K562 (cell line): Measurements from ENCODE around the gene TEX48. TPM values are rescaled to one million over a fixed set of nuclear protein-coding genes. Genes with fewer than 3 reads are reported as not detected.
A peak's percentile ranks its signal among the peaks of the same experiment; 100 is the strongest.

Source experiments
- ATAC-seq: fragments of 200-7000 bp; cut with Tn5 transposase; 3 replicates; pipeline ENCODE4 v1.9.1; 2020; ENCODE audit warnings: moderate library complexity
- BruUV-seq: library from RNA; stranded (reverse); fragments of 400-500 nt; replicated peaks from 2 replicates; lab custom pipeline; 2021; lab: Mats Ljungman, UMichigan
- CTCF ChIA-PET: fragments of 300-600 bp; formaldehyde crosslinking; extraction: SDS; loops from one replicate; lab custom pipeline; 2021; ENCODE audit warnings: low intra/inter-chr PET ratio; lab: Yijun Ruan, JAX
- POLR2A ChIA-PET: fragments of 300-600, 350-650 bp; sonication (Branson Sonifier 250); formaldehyde crosslinking; extraction: SDS; loops from one replicate; lab custom pipeline; 2021; ENCODE audit warnings: antibody characterized with exemption, inconsistent platforms; lab: Yijun Ruan, JAX
- DNase-seq, 4 experiments: peaks; one replicate each; pipeline versions ENCODE4 v3.0.0 to v3.0.0-alpha.2; 2011 to 2018; ENCODE audit warnings: low spot score in 3 of 4, mixed read lengths in 3 of 4; ENCODE audit errors: extremely low read depth in 1 of 4
- FAIRE-seq: peaks from 2 replicates; lab custom pipeline; 2011; peaks lifted over from hg19 to GRCh38; lab: Jason Lieb, UNC
- H2AFZ ChIP-seq: 2 replicates; pipeline ENCODE4 v1.6.0; 2011; ENCODE audit warnings: low read depth, low read length, control low read depth, inconsistent platforms
- H3K27ac ChIP-seq: fragments of 200-600 bp; 3 replicates; pipeline ENCODE4 v1.8.0; 2011; ENCODE audit warnings: low read depth, mild to moderate bottlenecking, control low read depth, inconsistent platforms, low read length, moderate library complexity, mixed read lengths; ENCODE audit errors: extremely low read depth
- H3K27me3 ChIP-seq, 2 experiments: fragments of 300-600 bp in 1 of 2; 2 replicates in 1 of 2; 3 replicates in 1 of 2; pipeline versions ENCODE4 v1.6.0 to v1.8.0; 2011; ENCODE audit warnings: inconsistent platforms in 2 of 2, low read length in 2 of 2, mild to moderate bottlenecking in 1 of 2, mixed read lengths in 1 of 2, moderate library complexity in 1 of 2; ENCODE audit not compliant: control insufficient read depth in 2 of 2, insufficient read depth in 2 of 2
- H3K36me3 ChIP-seq: fragments of 300-600 bp; 3 replicates; pipeline ENCODE4 v1.8.0; 2011; ENCODE audit warnings: mild to moderate bottlenecking, low read length, inconsistent platforms; ENCODE audit not compliant: control insufficient read depth, insufficient read depth
- H3K4me1 ChIP-seq, 2 experiments: fragments of 200-600 bp in 1 of 2; replicated peaks in 1 of 2; 2 replicates in 1 of 2; 3 replicates in 1 of 2; pipeline versions ENCODE4 v1.5.1 to v1.8.0; 2011; ENCODE audit warnings: inconsistent platforms in 2 of 2, low read length in 2 of 2, mild to moderate bottlenecking in 1 of 2, mixed read lengths in 1 of 2, moderate library complexity in 1 of 2; ENCODE audit not compliant: control insufficient read depth in 2 of 2, insufficient read depth in 2 of 2
- H3K4me2 ChIP-seq: 2 replicates; pipeline ENCODE4 v1.6.1; 2011; ENCODE audit warnings: low read length, control low read depth, inconsistent platforms, mixed read lengths; ENCODE audit not compliant: insufficient read depth
- H3K4me3 ChIP-seq: fragments of 200-600 bp; sonication (generic), shearing (Covaris generic); 2 replicates; pipeline ENCODE4 v1.5.1; 2016; ENCODE audit warnings: control low read depth, inconsistent platforms
- H3K79me2 ChIP-seq: fragments of 200-600 bp; 3 replicates; pipeline ENCODE4 v1.8.0; 2011; ENCODE audit warnings: low read length, inconsistent platforms; ENCODE audit not compliant: control insufficient read depth, insufficient read depth
- H3K9ac ChIP-seq, 2 experiments: 2 replicates each; pipeline versions ENCODE4 v1.6.0 to v1.6.1; 2011; ENCODE audit warnings: low read depth in 2 of 2, low read length in 2 of 2, control low read depth in 1 of 2, inconsistent platforms in 1 of 2, mild to moderate bottlenecking in 1 of 2, mixed read lengths in 1 of 2; ENCODE audit not compliant: insufficient read depth in 1 of 2
- H3K9me1 ChIP-seq: one replicate; pipeline ENCODE4 v1.6.0; 2011; ENCODE audit warnings: inconsistent platforms, mild to moderate bottlenecking, low read length, moderate library complexity; ENCODE audit not compliant: control insufficient read depth, insufficient read depth
- H3K9me3 ChIP-seq: replicated peaks from 2 replicates; pipeline ENCODE4 v1.5.1; 2011; ENCODE audit warnings: low read depth, low read length, inconsistent platforms; ENCODE audit not compliant: control insufficient read depth, insufficient read depth
- H4K20me1 ChIP-seq: replicated peaks from 2 replicates; pipeline ENCODE4 v1.6.1; 2011; ENCODE audit warnings: low read length, inconsistent platforms, mixed read lengths; ENCODE audit not compliant: control insufficient read depth, insufficient read depth
- AFF1 ChIP-seq, 2 experiments: fragments of 450-650 bp; IDR thresholded peaks; 2 replicates each; pipeline ENCODE4 v1.6.1; 2018; ENCODE audit warnings: mild to moderate bottlenecking in 2 of 2, low read depth in 1 of 2; ENCODE audit not compliant: partially characterized antibody in 2 of 2
- CEBPB ChIP-seq: fragments of 450-650 bp; IDR thresholded peaks from 2 replicates; pipeline ENCODE4 v1.6.1; 2016; ENCODE audit warnings: missing genetic modification characterization, missing compliant biosample characterization
- HNRNPUL1 ChIP-seq: fragments of 200-400 bp; formaldehyde crosslinking; IDR thresholded peaks from 2 replicates; pipeline ENCODE4 v1.6.1; 2017; ENCODE audit warnings: low read length
- ZBTB8A ChIP-seq: fragments of 450-650 bp; IDR thresholded peaks from 2 replicates; pipeline ENCODE4 v1.6.1; 2018; ENCODE audit warnings: mild to moderate bottlenecking, moderate library complexity; ENCODE audit not compliant: partially characterized antibody
- ZNF766 ChIP-seq: fragments of 200-800 bp; sonication (Bioruptor generic); conservative IDR thresholded peaks from 2 replicates; pipeline ENCODE4 v1.6.1; 2016; ENCODE audit warnings: missing genetic modification characterization, missing compliant biosample characterization
- ZNF778 ChIP-seq: fragments of 450-650 bp; formaldehyde crosslinking; IDR thresholded peaks from 2 replicates; pipeline ENCODE4 v1.4.0; 2020; ENCODE audit warnings: mild to moderate bottlenecking, moderate library complexity
- WGBS: fragments of 100-300 bp; shearing (Covaris generic); methylation state at CpG from one replicate; pipeline ENCODE4 v1.1.6; 2016; ENCODE audit warnings: low coverage, mixed read lengths; ENCODE audit not compliant: insufficient coverage; ENCODE audit errors: missing lambda C conversion rate; 5-methylcytosine and 5-hydroxymethylcytosine counted together
- in situ Hi-C: fragments of 300-500 bp; cut with MboI; formaldehyde crosslinking; loops from 4 replicates; pipeline ENCODE4 v1.15.0; 2018; ENCODE audit warnings: inconsistent platforms, mixed read lengths
- intact Hi-C: fragments of 100-400 bp; cut with micrococcal nuclease; formaldehyde crosslinking; loops from 2 replicates; pipeline ENCODE4 v1.14.2; 2022
- polyA plus RNA-seq, 8 experiments: library from polyadenylated mRNA; depleted of rRNA in 4 of 8; stranded (reverse) in 5 of 8; unstranded in 3 of 8; fragments of >200 nt; fragmentation: Nextera tagmentation in 2 of 8; fragmentation: Illumina TruSeq in 1 of 8; extraction: Ambion mirVana in 2 of 8; extraction: Trizol in 1 of 8; gene quantifications; 2 replicates each; pipeline versions ENCODE4 v1.2.1 to v1.2.3, GENCODE V29; 2011 to 2014; ENCODE audit warnings: inconsistent platforms in 1 of 8, missing spikeins in 1 of 8
- total RNA-seq, 7 experiments: library from RNA; depleted of rRNA in 6 of 7; stranded (reverse); fragments of >200 nt in 6 of 7; fragmentation: Illumina TruSeq in 2 of 7; extraction: Trizol in 2 of 7; gene quantifications; 2 replicates each; pipeline versions ENCODE4 v1.2.1 to v1.2.3, GENCODE V29; 2011 to 2021; ENCODE audit warnings: low replicate concordance in 1 of 7
- TF ChIP-seq, protein P1 (sequence below): sonication (generic); formaldehyde crosslinking; IDR thresholded peaks from 2 replicates; pipeline ENCODE4 v1.8.1; 2022; ENCODE audit warnings: missing genetic modification reagents
- TF ChIP-seq, protein P2 (sequence below): fragments of 450-650 bp; IDR thresholded peaks from 2 replicates; pipeline ENCODE4 v1.6.1; 2016

TEX48 gene
- total and polyA plus RNA-seq, 9 of the 15 experiments (the other 6 are each of a cell fraction or from before 2014, with no cell fraction given) = not detected

GRCh38 chr9:114655689-114656088 lies 26.3 kb downstream of the TEX48 start:
- H3K9ac ChIP-seq = no peak overlapping the region
- ChIA-PET CTCF (no interaction called here), POLR2A (no interaction called here)
- peaks cover 2 to 28% of the 10 kb centered on the region in 2 experiments; a peak in 4 of 5 replicates for H3K27me3 ChIP-seq
- intact Hi-C loops (no loop called here), in situ Hi-C loops (no loop called here)
- 36% methylated on average over 8 of the region's 8 CpGs for whole genome bisulfite sequencing
- H3K79me2 ChIP-seq = no peaks in the 10 kb centered on the region
- no peak overlapping the region for H3K4me3 ChIP-seq
- H3K36me3 ChIP-seq = no peaks in the 10 kb centered on the region
- H3K4me1 ChIP-seq = peaks cover 0 to 5% of the 10 kb centered on the region in 2 experiments; a peak in 1 of 5 replicates
- H3K27ac ChIP-seq = no peak overlapping the region
- no peaks in the 10 kb centered on the region for H3K9me3 ChIP-seq
- H4K20me1 ChIP-seq = no peaks in the 10 kb centered on the region
- BruUV-seq = no TSS peak
- H2AFZ ChIP-seq = no peak overlapping the region
- no peak overlapping the region for H3K4me2 ChIP-seq
- TF ChIP-seq HNRNPUL1 (no peak), ZNF778 (CRISPR knock-in tag) (no peak), ZBTB8A (no peak), AFF1 (IDR thresholded peaks at IDR 0.05; ENCODE audit: low read depth in 1 of 2, partially characterized antibody in 2 of 2) (no peak), CEBPB (peak; percentile 19; the same call in 1 of the 2 replicates), ZNF766 (CRISPR knock-in tag) (no peak)
- TF ChIP-seq, protein P1, sequence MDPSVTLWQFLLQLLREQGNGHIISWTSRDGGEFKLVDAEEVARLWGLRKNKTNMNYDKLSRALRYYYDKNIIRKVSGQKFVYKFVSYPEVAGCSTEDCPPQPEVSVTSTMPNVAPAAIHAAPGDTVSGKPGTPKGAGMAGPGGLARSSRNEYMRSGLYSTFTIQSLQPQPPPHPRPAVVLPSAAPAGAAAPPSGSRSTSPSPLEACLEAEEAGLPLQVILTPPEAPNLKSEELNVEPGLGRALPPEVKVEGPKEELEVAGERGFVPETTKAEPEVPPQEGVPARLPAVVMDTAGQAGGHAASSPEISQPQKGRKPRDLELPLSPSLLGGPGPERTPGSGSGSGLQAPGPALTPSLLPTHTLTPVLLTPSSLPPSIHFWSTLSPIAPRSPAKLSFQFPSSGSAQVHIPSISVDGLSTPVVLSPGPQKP = no peak
- TF ChIP-seq, protein P2, sequence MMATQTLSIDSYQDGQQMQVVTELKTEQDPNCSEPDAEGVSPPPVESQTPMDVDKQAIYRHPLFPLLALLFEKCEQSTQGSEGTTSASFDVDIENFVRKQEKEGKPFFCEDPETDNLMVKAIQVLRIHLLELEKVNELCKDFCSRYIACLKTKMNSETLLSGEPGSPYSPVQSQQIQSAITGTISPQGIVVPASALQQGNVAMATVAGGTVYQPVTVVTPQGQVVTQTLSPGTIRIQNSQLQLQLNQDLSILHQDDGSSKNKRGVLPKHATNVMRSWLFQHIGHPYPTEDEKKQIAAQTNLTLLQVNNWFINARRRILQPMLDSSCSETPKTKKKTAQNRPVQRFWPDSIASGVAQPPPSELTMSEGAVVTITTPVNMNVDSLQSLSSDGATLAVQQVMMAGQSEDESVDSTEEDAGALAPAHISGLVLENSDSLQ = no peak
- TF ChIP-seq, all 486 proteins: peak for 1
- ATAC-seq = no peak
- H3K9me1 ChIP-seq = no peaks in the 10 kb centered on the region
- DNase-seq = no peak
- FAIRE-seq = no peak
